Calu3 (cell line): ENCODE results near the gene PRDM12. TPM values are rescaled to one million over a fixed set of nuclear protein-coding genes. Genes with fewer than 3 reads are reported as not detected.
A peak's percentile ranks its signal among the peaks of the same experiment; 100 is the strongest.

Experiments
- BruUV-seq: library from RNA; stranded (reverse); fragments of 400-500 nt; replicated peaks from 2 replicates; lab custom pipeline; 2021; lab: Mats Ljungman, UMichigan
- CTCF ChIA-PET: fragments of 300-600 bp; sonication (Branson Sonifier 250); formaldehyde crosslinking; loops from one replicate; lab custom pipeline; 2022; ENCODE audit warnings: antibody characterized with exemption; lab: Charles Lee
- DNase-seq: peaks from one replicate; pipeline ENCODE4 v3.0.0; 2022
- H3K27ac Mint-ChIP-seq: one replicate; pipeline ENCODE4 v1.8.0; 2022; ENCODE audit warnings: mixed read lengths; ENCODE audit not compliant: unreplicated experiment
- H3K27me3 Mint-ChIP-seq: one replicate; pipeline ENCODE4 v1.8.0; 2022; ENCODE audit warnings: mixed read lengths; ENCODE audit not compliant: unreplicated experiment
- H3K36me3 Mint-ChIP-seq: one replicate; pipeline ENCODE4 v1.8.0; 2022; ENCODE audit warnings: mild to moderate bottlenecking, moderate library complexity, mixed read lengths; ENCODE audit not compliant: insufficient read depth, unreplicated experiment
- H3K4me1 Mint-ChIP-seq: one replicate; pipeline ENCODE4 v1.8.0; 2022; ENCODE audit warnings: mild to moderate bottlenecking, low read depth, mixed read lengths; ENCODE audit not compliant: unreplicated experiment
- H3K4me3 Mint-ChIP-seq: one replicate; pipeline ENCODE4 v1.8.0; 2022; ENCODE audit warnings: mild to moderate bottlenecking, low read depth, moderate library complexity, mixed read lengths; ENCODE audit not compliant: unreplicated experiment
- H3K9me3 Mint-ChIP-seq: one replicate; pipeline ENCODE4 v1.8.0; 2022; ENCODE audit warnings: low read depth, mixed read lengths; ENCODE audit not compliant: unreplicated experiment
- CTCF ChIP-seq: fragments of 200-600 bp; IDR thresholded peaks from one replicate; pipeline ENCODE4 v1.8.0; 2022; ENCODE audit warnings: antibody characterized with exemption; ENCODE audit not compliant: unreplicated experiment
- intact Hi-C: fragments of 100-400 bp; cut with micrococcal nuclease; formaldehyde crosslinking; loops from one replicate; pipeline ENCODE4 v1.10.0; 2022; ENCODE audit not compliant: unreplicated experiment
- total RNA-seq: library from RNA; stranded (reverse); gene quantifications from 2 replicates; pipeline ENCODE4 v1.2.3, GENCODE V29; 2022

PRDM12 gene
- total RNA-seq, 1 experiment from 2014 or later, result not detected

DNA sequence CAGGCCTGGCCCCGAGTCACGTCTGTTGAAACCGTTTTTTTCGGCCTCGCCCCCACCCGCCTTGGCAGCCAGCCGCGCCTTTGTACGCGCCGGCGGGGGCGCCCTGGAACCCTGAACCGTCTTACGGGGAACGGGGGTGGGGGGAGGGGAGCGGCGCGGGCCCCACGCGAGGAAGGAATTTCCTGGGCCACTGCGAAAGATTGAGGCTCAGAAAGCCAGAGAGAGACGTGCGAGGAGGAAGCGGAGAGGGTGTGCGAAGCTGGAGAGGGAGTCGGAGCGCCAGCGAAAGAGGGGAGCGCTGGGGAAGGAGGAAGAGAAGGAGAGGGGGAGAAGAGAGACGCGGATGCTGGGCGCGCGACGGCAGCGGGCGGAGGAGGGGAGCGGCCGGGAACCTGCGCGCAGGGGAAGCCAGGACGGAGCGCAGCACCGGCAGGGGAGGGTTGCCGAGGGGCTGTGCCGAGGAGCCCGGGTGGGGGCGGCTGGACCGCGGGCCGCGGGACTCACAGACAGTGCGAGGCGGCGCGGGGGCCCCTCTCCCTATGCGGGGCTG lies 4.6 kb upstream of the PRDM12 start:
- Mint-ChIP-seq H3K27ac (no peak overlapping the region), H3K36me3 (peaks cover 5% of the 10 kb centered on the region), H3K4me3 (peak overlapping the region; percentile 62), H3K9me3 (no peaks in the 10 kb centered on the region), H3K27me3 (peaks cover 82% of the 10 kb centered on the region), H3K4me1 (no peaks in the 10 kb centered on the region)
- intact Hi-C loops, result no loop called here
- no peak for DNase-seq
- no peak for TF ChIP-seq CTCF
- CTCF ChIA-PET, result no interaction called here
- BruUV-seq, result no TSS peak

DNA sequence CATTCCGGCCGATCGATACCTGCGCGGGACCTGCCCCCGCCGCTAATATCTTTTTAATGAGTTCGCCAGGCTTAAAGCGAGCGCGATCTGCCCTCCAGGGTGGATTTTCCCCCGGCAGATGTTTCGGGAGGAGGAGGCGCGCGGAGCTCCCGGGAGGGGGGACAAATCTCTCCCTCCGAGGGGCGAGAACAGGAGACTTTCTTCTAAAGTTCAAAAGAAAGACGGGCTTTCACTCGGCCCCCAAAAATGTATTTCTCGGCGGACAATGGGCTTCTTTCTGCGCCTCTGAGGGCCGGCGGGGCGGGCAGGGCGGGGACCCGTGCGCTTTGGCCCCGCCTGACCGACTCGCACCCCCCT lies 4.1 kb upstream of the PRDM12 start:
- H3K4me1 Mint-ChIP-seq, result no peaks in the 10 kb centered on the region
- intact Hi-C loops, result no loop called here
- peak overlapping the region; percentile 62 for H3K4me3 Mint-ChIP-seq
- no TSS peak for BruUV-seq
- H3K27me3 Mint-ChIP-seq, result peaks cover 86% of the 10 kb centered on the region
- H3K27ac Mint-ChIP-seq, result no peak overlapping the region
- CTCF ChIA-PET, result no interaction called here
- H3K36me3 Mint-ChIP-seq, result peaks cover 5% of the 10 kb centered on the region
- no peaks in the 10 kb centered on the region for H3K9me3 Mint-ChIP-seq
- no peak for DNase-seq
- TF ChIP-seq CTCF, result no peak

GRCh38 chr9:130660683-130661450 lies 3.5 kb upstream of the PRDM12 start:
- H3K4me3 Mint-ChIP-seq, result peak overlapping the region; percentile 62
- H3K4me1 Mint-ChIP-seq, result no peaks in the 10 kb centered on the region
- DNase-seq, result no peak
- no peak overlapping the region for H3K27ac Mint-ChIP-seq
- no peak for TF ChIP-seq CTCF
- peaks cover 5% of the 10 kb centered on the region for H3K36me3 Mint-ChIP-seq
- no TSS peak for BruUV-seq
- CTCF ChIA-PET, result no interaction called here
- H3K9me3 Mint-ChIP-seq, result no peaks in the 10 kb centered on the region
- intact Hi-C loops, result no loop called here
- H3K27me3 Mint-ChIP-seq, result peaks cover 86% of the 10 kb centered on the region

- no peaks in the 10 kb centered on the region for H3K9me3 Mint-ChIP-seq
- CTCF ChIA-PET, result no interaction called here
Measured at GRCh38 chr9:130661451-130662098, 2.8 kb upstream of the PRDM12 start.

More at GRCh38 chr9:130661451-130662098, 2.8 kb upstream of the PRDM12 start:
- BruUV-seq, result no TSS peak
- H3K4me1 Mint-ChIP-seq, result no peaks in the 10 kb centered on the region
- no peak for TF ChIP-seq CTCF
- H3K4me3 Mint-ChIP-seq, result no peak overlapping the region
- intact Hi-C loops, result no loop called here
- no peak overlapping the region for H3K27ac Mint-ChIP-seq
- DNase-seq, result no peak
- peaks cover 81% of the 10 kb centered on the region for H3K27me3 Mint-ChIP-seq
- H3K36me3 Mint-ChIP-seq, result peaks cover 5% of the 10 kb centered on the region
